Measurements from ENCODE around the gene SOCS3.

SOCS3 gene

DNA sequence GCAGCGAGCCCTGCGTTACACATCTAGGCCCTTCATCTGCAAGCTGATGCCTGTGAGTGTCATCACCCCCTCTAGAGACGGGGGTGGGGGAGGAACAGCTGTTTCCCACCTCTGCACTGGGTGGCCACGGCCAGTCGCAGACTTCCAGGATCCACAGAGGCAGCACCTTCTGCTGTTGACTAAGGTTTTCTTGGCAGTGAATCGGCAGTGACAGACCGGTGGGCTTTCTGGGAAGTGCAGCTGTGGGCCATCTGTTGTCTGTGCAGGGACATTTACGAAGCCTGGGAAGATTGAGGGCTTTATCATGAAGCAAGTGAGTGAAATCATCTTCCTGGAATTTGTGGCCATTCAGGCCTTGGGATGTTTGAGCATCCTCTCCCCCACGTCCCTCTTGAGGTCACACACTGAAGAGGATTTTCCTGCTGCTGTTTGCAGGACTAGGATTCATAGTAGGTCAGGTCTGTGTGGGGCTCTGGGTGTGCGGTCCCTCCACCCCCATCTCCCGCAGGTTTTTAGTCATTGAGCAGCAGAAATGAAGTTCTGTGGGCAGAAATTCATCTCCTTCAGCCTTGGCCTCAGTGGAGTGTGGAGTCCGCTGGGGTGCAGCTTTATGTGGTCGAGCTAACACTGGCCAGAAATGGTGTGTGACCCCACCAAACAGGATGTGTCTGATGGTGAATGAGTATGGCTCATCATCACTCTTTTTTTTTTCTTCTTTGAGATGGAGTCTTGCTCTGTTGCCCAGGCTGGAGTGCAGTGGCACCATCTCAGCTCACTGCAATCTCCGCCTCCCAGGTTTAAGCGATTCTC is 30.6 kb upstream of the SOCS3 start:
- no peak for DNase-seq

- peak; percentile 66 for DNase-seq
Observed at GRCh38 chr17:78387977-78388941, 28.4 kb upstream of the SOCS3 start.

- DNase-seq: no peak
Observed at GRCh38 chr17:78384479-78385175, 24.8 kb upstream of the SOCS3 start.

DNA sequence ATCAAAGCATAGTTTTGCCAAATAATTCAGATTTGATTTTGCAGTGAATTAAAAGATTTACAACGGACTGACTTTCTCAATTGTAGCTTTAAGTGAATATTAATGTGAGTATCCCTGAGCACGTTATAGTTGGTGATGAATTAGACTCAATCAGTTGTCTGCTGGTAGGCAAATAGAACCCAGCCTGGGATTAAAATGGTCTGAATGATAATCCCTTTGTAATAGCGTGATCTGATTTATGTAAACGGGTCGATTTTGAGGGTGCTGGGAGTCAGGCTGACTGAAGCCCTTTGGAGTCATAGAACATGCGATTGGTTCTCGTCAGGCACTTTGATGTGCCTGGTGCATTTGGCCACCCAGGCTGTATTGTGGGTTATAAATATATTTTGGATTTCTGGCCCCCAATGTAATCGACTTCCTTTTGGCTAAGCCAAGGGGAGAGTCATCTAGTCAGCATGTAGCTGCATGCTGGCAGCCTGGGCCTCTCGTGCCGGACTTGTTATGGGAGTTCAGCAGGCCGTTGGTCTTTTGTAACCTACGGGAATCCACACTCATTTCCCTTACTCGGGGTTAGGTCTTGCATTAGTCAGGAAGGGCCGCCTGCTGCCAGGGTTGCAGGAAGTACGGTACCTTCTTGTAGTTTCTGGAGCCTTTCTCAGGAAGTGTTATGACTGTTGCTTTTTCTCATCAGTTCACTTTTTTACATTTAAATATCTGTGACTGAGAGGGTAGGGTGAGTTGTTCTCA is 24.0 kb upstream of the SOCS3 start:
- no peak for DNase-seq

- DNase-seq: no peak
Observed at GRCh38 chr17:78381601-78382232, 21.8 kb upstream of the SOCS3 start.

DNA sequence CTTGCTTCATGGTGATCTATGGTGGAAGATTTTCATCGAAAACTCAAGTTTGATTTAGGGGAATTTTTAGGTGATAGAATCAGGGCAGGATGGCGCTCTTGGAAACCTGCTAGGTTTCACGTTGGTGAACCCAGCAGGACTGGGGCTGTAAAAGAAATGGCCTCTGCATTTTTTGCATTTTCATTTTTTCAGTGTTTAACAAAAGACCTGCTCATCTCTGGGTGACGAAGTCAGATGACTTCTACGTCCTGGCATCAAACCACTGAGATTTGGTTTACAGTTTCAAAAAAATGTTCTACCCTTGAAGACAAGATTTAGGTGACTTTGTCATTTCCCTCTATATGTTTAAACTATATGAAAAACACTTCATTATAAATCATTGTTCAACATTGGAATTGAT is 20.5 kb upstream of the SOCS3 start:
- DNase-seq: no peak

- no peak for DNase-seq
Observed at GRCh38 chr17:78379131-78379491, 19.2 kb upstream of the SOCS3 start.

GRCh38 chr17:78378225-78379130 is 18.6 kb upstream of the SOCS3 start, which contains the start of gene PGS1:
PGS1 (plus strand) TSS chr17:78378649; CDS start chr17:78378666, 17 bp downstream.
- no peak for DNase-seq

DNA sequence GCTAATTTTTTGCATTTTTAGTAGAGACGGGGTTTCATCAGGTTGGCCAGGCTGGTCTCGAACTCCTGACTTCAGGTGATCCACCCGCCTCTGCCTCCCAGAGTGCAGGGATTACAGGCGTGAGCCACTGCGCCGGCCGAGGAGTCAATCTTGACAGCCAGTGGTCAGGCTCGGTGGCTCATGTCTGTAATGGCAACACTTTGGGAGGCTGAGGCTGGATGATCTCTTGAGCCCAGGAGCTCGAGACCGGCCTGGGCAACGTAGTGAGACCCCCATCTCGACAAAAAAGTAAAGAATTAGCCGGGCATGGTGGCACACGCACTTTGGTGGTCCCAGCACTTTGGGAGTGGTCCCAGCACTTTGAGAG is 18.0 kb upstream of the SOCS3 start:
- DNase-seq: no peak

GRCh38 chr17:78376161-78376560 is 16.3 kb upstream of the SOCS3 start:
- no peak for DNase-seq

- DNase-seq: no peak
Observed at GRCh38 chr17:78375401-78376151, 15.7 kb upstream of the SOCS3 start.

DNA sequence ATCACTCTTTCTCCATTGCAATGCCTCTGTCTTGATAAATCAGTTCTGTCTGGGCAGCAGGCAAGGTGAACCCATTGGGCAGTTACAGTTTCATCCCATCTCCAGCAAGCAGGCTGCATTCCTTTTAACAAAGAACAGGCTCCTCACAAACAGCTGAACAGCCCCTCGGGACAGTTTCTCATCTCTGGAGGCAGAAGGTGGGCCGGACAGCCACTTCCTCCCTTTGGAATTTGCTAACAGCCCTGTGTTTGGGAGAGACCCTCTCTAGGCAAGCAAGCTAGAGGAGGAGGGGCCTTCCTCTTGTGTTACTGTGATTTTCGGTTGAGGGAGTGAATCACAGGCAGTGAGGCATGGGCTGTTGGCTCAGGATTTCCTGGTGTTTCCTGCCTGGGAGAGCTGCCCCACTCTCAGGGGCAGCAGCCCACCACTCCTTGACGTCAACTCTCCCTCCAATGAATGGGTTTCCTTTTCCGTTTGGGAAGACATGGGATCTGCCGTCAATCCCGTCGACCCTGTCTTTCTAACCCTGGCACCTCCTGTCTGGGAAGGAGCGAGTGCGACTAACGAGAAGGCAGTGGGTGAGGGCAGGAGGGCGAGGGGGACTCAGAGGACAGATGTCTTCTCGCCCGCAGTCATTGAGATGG is 14.9 kb upstream of the SOCS3 start:
- DNase-seq: no peak

- no peak for DNase-seq
Observed at GRCh38 chr17:78374189-78374588, 14.3 kb upstream of the SOCS3 start.

GRCh38 chr17:78372841-78373240 is 13.0 kb upstream of the SOCS3 start:
- no peak for DNase-seq

DNA sequence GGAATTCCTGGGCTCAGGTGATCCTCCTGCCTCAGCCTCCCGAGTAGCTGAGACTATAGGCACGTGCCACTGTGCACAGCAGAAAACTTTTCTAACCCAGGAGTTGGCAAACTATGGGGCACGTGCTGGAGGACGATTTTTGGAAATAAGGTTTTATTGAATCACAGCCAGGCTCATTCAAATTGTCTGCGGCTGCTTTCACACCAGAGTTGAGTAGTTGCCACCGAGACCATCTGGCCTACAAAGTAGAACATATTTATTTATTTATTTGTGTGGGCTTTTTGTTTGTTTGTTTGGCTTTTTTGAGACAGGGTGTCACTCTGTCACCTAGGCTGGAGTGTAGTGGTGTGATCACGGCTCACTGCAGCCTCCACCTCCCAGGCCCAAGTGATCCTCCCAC is 11.2 kb upstream of the SOCS3 start:
- DNase-seq: no peak

- no peak for DNase-seq
Observed at GRCh38 chr17:78369791-78370381, 10.0 kb upstream of the SOCS3 start.

DNA sequence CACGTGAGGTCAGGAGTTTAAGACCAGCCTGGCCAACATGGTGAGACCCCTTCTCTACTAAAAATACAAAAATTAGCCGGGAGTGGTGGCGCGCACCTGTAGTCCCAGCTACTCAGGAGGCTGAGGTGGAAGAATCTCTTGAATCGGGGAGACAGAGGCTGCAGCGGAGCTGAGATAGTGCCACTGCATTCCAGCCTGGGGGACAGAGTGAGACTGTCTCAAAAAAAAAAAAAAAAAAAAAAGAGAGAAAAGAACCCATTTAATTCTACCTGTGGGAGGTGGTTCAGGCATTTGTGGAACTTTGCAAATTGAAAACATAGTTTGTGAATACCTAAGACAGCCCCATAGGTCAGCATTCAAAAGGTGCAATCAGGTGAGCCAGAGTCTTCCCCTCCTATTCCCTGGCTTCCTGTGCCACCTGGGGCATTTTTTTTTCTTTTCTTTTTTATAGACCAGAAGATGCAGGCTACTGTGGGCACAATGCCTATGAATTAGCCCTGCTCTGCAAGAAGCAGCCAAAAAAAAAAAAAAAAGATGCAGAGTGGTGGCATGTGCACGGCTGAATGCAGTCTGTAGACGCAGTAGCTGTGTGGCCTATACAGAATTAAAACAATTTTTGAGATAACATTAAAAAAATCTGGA is 9.1 kb upstream of the SOCS3 start:
- DNase-seq: no peak

- no peak for DNase-seq
Observed at GRCh38 chr17:78368348-78368747, 8.5 kb upstream of the SOCS3 start.

GRCh38 chr17:78367193-78367592 is 7.3 kb upstream of the SOCS3 start:
- no peak for DNase-seq
